ENCODE data around the gene SSBP3. TPM values are rescaled to one million over a fixed set of nuclear protein-coding genes. Genes with fewer than 3 reads are reported as not detected.
A peak's percentile ranks its signal among the peaks of the same experiment; 100 is the strongest.

The SSBP3 gene
- polyA plus RNA-seq, 1 donor (not counting 4 experiments of a cell fraction or from before 2014, with no cell fraction given) = 16.9 TPM

DNA sequence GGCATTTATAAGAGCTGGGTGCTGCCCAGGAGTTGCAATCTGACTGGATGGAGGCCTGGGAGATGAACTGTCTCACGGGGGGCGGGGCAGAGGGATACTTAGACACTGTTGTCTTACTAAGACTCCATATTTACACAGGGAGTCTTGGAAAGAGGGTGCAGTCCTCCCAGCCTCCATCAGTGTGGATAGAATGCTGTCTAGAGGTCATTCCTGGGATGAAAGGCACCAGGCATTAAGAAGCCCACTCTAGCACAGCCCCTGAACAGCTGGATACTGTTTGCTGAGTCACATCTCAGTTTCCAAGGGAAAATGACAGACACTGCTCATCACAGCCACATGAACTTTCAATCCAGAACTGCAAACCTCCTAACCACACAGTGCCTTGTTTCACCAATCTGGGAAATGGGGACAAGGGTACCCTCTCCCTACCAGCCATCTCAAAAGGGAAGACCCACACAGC is 43.3 kb downstream of the SSBP3 start:
- Histone ChIP-seq H2AFZ (ENCODE audit: control insufficient read depth, low read length) (no peak overlapping the region), H3K27me3 (ENCODE audit: control insufficient read depth, extremely low read depth, insufficient read depth, low read length) (no peaks in the 10 kb centered on the region), H3K79me2 (ENCODE audit: control insufficient read depth, insufficient read depth, low read length) (no peaks in the 10 kb centered on the region), H3K4me3 (ENCODE audit: control insufficient read depth in 2 of 3, extremely low read depth in 1 of 3, insufficient read depth in 2 of 3, low read depth in 1 of 3, low read length in 3 of 3) (no peak overlapping the region), H3K9me3 (ENCODE audit: control insufficient read depth, low read depth, low read length) (no peaks in the 10 kb centered on the region), H3K9ac (ENCODE audit: control insufficient read depth, extremely low read depth, insufficient read depth, low read length) (no peak overlapping the region), H3K4me1 (ENCODE audit: control insufficient read depth, extremely low read depth, insufficient read depth, low read length) (no peaks in the 10 kb centered on the region), H3K36me3 (ENCODE audit: control insufficient read depth in 2 of 2, extremely low read depth in 1 of 2, insufficient read depth in 2 of 2, low read length in 2 of 2) (peaks cover 0 to 2% of the 10 kb centered on the region in 2 experiments), H3K4me2 (ENCODE audit: control insufficient read depth, extremely low read depth, insufficient read depth, low read depth, low read length) (no peak overlapping the region), H4K20me1 (ENCODE audit: control insufficient read depth, extremely low read depth, insufficient read depth, low read length) (no peaks in the 10 kb centered on the region), H3K27ac (ENCODE audit: control insufficient read depth, insufficient read depth, low read length) (no peak overlapping the region), H3K9me1 (ENCODE audit: control insufficient read depth, extremely low read depth, insufficient read depth, low read length) (no peaks in the 10 kb centered on the region)
- dilution Hi-C loops (cut with MboI; ENCODE audit: extremely low pct_ligation_motif_present, low sequenced_read_pairs) = no loop called here
- FAIRE-seq = peak; percentile 56
- no peak for DNase-seq (ENCODE audit: low read depth, low spot score)
- TF ChIP-seq, protein P1, sequence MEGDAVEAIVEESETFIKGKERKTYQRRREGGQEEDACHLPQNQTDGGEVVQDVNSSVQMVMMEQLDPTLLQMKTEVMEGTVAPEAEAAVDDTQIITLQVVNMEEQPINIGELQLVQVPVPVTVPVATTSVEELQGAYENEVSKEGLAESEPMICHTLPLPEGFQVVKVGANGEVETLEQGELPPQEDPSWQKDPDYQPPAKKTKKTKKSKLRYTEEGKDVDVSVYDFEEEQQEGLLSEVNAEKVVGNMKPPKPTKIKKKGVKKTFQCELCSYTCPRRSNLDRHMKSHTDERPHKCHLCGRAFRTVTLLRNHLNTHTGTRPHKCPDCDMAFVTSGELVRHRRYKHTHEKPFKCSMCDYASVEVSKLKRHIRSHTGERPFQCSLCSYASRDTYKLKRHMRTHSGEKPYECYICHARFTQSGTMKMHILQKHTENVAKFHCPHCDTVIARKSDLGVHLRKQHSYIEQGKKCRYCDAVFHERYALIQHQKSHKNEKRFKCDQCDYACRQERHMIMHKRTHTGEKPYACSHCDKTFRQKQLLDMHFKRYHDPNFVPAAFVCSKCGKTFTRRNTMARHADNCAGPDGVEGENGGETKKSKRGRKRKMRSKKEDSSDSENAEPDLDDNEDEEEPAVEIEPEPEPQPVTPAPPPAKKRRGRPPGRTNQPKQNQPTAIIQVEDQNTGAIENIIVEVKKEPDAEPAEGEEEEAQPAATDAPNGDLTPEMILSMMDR (optimal IDR thresholded peaks at IDR 0.05 in 1 of 3, IDR thresholded peaks at IDR 0.05 in 1 of 3, conservative IDR thresholded peaks at IDR 0.05 in 1 of 3; ENCODE audit: extremely low read depth in 1 of 3, insufficient read depth in 2 of 3, low read length in 3 of 3) = no peak
- no peak for TF ChIP-seq EZH2 (IDR thresholded peaks at IDR 0.05; ENCODE audit: low read length)

DNA sequence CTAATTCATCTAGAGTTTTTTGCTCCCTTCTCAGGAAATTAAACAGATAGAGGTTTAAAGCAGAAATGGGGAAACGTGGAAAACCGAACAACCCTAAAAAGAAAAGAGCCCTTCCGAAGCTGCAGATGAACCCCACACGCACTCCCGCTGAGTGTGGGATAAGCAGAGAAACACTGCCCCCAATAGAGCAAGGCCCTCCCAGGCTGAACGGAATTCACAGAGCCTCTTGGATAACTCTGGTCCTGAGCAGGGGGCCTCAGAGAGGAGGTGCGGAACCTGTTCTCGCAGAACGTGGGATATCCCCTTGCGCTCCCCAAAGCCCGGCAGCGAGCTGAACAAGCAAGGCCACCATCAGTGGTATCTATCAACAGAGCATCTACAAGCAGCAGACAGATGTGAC is 44.9 kb downstream of the SSBP3 start:
- H3K27ac ChIP-seq (ENCODE audit: control insufficient read depth, insufficient read depth, low read length) = no peak overlapping the region
- no peak for TF ChIP-seq EZH2 (IDR thresholded peaks at IDR 0.05; ENCODE audit: low read length)
- TF ChIP-seq, protein P1 (optimal IDR thresholded peaks at IDR 0.05 in 1 of 3, IDR thresholded peaks at IDR 0.05 in 1 of 3, conservative IDR thresholded peaks at IDR 0.05 in 1 of 3; ENCODE audit: extremely low read depth in 1 of 3, insufficient read depth in 2 of 3, low read length in 3 of 3) = no peak
- H3K4me3 ChIP-seq (ENCODE audit: control insufficient read depth in 2 of 3, extremely low read depth in 1 of 3, insufficient read depth in 2 of 3, low read depth in 1 of 3, low read length in 3 of 3) = no peak overlapping the region
- H3K9ac ChIP-seq (ENCODE audit: control insufficient read depth, extremely low read depth, insufficient read depth, low read length) = no peak overlapping the region
- peaks cover 0 to 2% of the 10 kb centered on the region in 2 experiments for H3K36me3 ChIP-seq (ENCODE audit: control insufficient read depth in 2 of 2, extremely low read depth in 1 of 2, insufficient read depth in 2 of 2, low read length in 2 of 2)
- H4K20me1 ChIP-seq (ENCODE audit: control insufficient read depth, extremely low read depth, insufficient read depth, low read length) = no peaks in the 10 kb centered on the region
- no peaks in the 10 kb centered on the region for H3K9me1 ChIP-seq (ENCODE audit: control insufficient read depth, extremely low read depth, insufficient read depth, low read length)
- no peak overlapping the region for H2AFZ ChIP-seq (ENCODE audit: control insufficient read depth, low read length)
- no peak for FAIRE-seq
- DNase-seq (ENCODE audit: low read depth, low spot score) = no peak
- no peaks in the 10 kb centered on the region for H3K9me3 ChIP-seq (ENCODE audit: control insufficient read depth, low read depth, low read length)
- no peak overlapping the region for H3K4me2 ChIP-seq (ENCODE audit: control insufficient read depth, extremely low read depth, insufficient read depth, low read depth, low read length)
- H3K79me2 ChIP-seq (ENCODE audit: control insufficient read depth, insufficient read depth, low read length) = no peaks in the 10 kb centered on the region
- dilution Hi-C loops (cut with MboI; ENCODE audit: extremely low pct_ligation_motif_present, low sequenced_read_pairs) = no loop called here
- no peaks in the 10 kb centered on the region for H3K4me1 ChIP-seq (ENCODE audit: control insufficient read depth, extremely low read depth, insufficient read depth, low read length)
- no peaks in the 10 kb centered on the region for H3K27me3 ChIP-seq (ENCODE audit: control insufficient read depth, extremely low read depth, insufficient read depth, low read length)
